ENCODE results near the gene RAET1E.

GRCh38 chr6:149899926-149900619 is 2.2 kb upstream of the RAET1E start:
- TF ChIP-seq POLR2A (IDR thresholded peaks at IDR 0.05; ENCODE audit: low read length) = no peak
- no peak for TF ChIP-seq GATA1 (IDR thresholded peaks at IDR 0.05; ENCODE audit: low read depth, low read length)
